Stimulated activated naive CD8-positive, alpha-beta T cell treated with anti-CD3 and anti-CD28 coated beads, Interleukin-15, amount 100 ng/mL, for 72 hours (primary cell): ENCODE results near the gene MARCHF11.

Source experiments
- ATAC-seq: fragments of 150-1000 bp; cut with Tn5 transposase; 2 replicates; pipeline ENCODE4 v1.10.0; 2021; ENCODE audit warnings: mild to moderate bottlenecking, moderate library complexity
- DNase-seq, 2 donors: peaks; one replicate each; pipeline ENCODE4 v3.0.0; 2021 to 2022
- H3K27ac Mint-ChIP-seq, 2 donors: one replicate each; pipeline ENCODE4 v1.8.0; 2022; ENCODE audit warnings: mild to moderate bottlenecking in 2 of 2, mixed read lengths in 2 of 2, moderate library complexity in 2 of 2
- H3K27me3 Mint-ChIP-seq: one replicate; pipeline ENCODE4 v1.8.0; 2022; ENCODE audit warnings: mixed read lengths
- H3K4me1 Mint-ChIP-seq: one replicate; pipeline ENCODE4 v1.8.0; 2022; ENCODE audit warnings: mild to moderate bottlenecking, mixed read lengths
- H3K4me3 Mint-ChIP-seq, 2 donors: one replicate each; pipeline ENCODE4 v1.8.0; 2022; ENCODE audit warnings: mild to moderate bottlenecking in 2 of 2, mixed read lengths in 2 of 2, moderate library complexity in 1 of 2
- H3K9me3 Mint-ChIP-seq, 2 donors: one replicate each; pipeline ENCODE4 v1.8.0; 2022; ENCODE audit warnings: mixed read lengths in 2 of 2

Gene MARCHF11

GRCh38 chr5:16090270-16090669, 89.3 kb downstream of the MARCHF11 start:
- no peak for DNase-seq
- no peaks in the 10 kb centered on the region for H3K27me3 Mint-ChIP-seq
- peaks cover 0 to 5% of the 10 kb centered on the region in 2 donors for H3K9me3 Mint-ChIP-seq
- H3K4me1 Mint-ChIP-seq, result no peaks in the 10 kb centered on the region
- ATAC-seq, result no peak
- no peak overlapping the region for H3K4me3 Mint-ChIP-seq
- no peak overlapping the region for H3K27ac Mint-ChIP-seq

GRCh38 chr5:16082982-16083381, 96.6 kb downstream of the MARCHF11 start:
- H3K4me1 Mint-ChIP-seq, result no peaks in the 10 kb centered on the region
- DNase-seq (no peak), ATAC-seq (no peak)
- H3K4me3 Mint-ChIP-seq, result no peak overlapping the region
- H3K9me3 Mint-ChIP-seq, result peaks cover 0 to 22% of the 10 kb centered on the region in 2 donors
- peaks cover 12% of the 10 kb centered on the region for H3K27me3 Mint-ChIP-seq
- no peak overlapping the region for H3K27ac Mint-ChIP-seq

GRCh38 chr5:16082053-16082452, 97.5 kb downstream of the MARCHF11 start:
- no peak for DNase-seq
- no peak for ATAC-seq
- Mint-ChIP-seq H3K27me3 (peaks cover 12% of the 10 kb centered on the region), H3K4me1 (no peaks in the 10 kb centered on the region), H3K27ac (no peak overlapping the region), H3K9me3 (peaks cover 0 to 22% of the 10 kb centered on the region in 2 donors), H3K4me3 (no peak overlapping the region)

- Mint-ChIP-seq H3K4me1 (no peaks in the 10 kb centered on the region), H3K4me3 (no peak overlapping the region), H3K27ac (no peak overlapping the region), H3K9me3 (peaks cover 0 to 22% of the 10 kb centered on the region in 2 donors), H3K27me3 (peaks cover 12% of the 10 kb centered on the region)
- ATAC-seq (no peak), DNase-seq (no peak)
Measured at GRCh38 chr5:16081376-16081955, 98.1 kb downstream of the MARCHF11 start.

GRCh38 chr5:16076657-16077056, 102.9 kb downstream of the MARCHF11 start:
- no peak overlapping the region for H3K27ac Mint-ChIP-seq
- H3K4me3 Mint-ChIP-seq, result no peak overlapping the region
- peaks cover 12% of the 10 kb centered on the region for H3K27me3 Mint-ChIP-seq
- no peak for DNase-seq
- peaks cover 0 to 22% of the 10 kb centered on the region in 2 donors for H3K9me3 Mint-ChIP-seq
- H3K4me1 Mint-ChIP-seq, result no peaks in the 10 kb centered on the region
- no peak for ATAC-seq

- no peak overlapping the region for H3K27ac Mint-ChIP-seq
- no peaks in the 10 kb centered on the region for H3K27me3 Mint-ChIP-seq
- no peak for DNase-seq
- ATAC-seq, result no peak
- peaks cover 0 to 5% of the 10 kb centered on the region in 2 donors for H3K9me3 Mint-ChIP-seq
- H3K4me3 Mint-ChIP-seq, result no peak overlapping the region
- no peaks in the 10 kb centered on the region for H3K4me1 Mint-ChIP-seq
Measured at GRCh38 chr5:16074358-16074757, 105.2 kb downstream of the MARCHF11 start.

- Mint-ChIP-seq H3K4me1 (no peaks in the 10 kb centered on the region), H3K27ac (no peak overlapping the region), H3K4me3 (no peak overlapping the region), H3K9me3 (no peaks in the 10 kb centered on the region), H3K27me3 (no peaks in the 10 kb centered on the region)
- ATAC-seq, result no peak
- no peak for DNase-seq
Measured at GRCh38 chr5:16072616-16073015, 107.0 kb downstream of the MARCHF11 start.

- ATAC-seq (no peak), DNase-seq (no peak)
- no peaks in the 10 kb centered on the region for H3K4me1 Mint-ChIP-seq
- no peaks in the 10 kb centered on the region for H3K9me3 Mint-ChIP-seq
- no peak overlapping the region for H3K27ac Mint-ChIP-seq
- no peak overlapping the region for H3K4me3 Mint-ChIP-seq
- no peaks in the 10 kb centered on the region for H3K27me3 Mint-ChIP-seq
Measured at GRCh38 chr5:16067415-16067814, 112.2 kb downstream of the MARCHF11 start.

GRCh38 chr5:16066810-16067209, 112.8 kb downstream of the MARCHF11 start:
- no peak for ATAC-seq
- no peak overlapping the region for H3K27ac Mint-ChIP-seq
- H3K9me3 Mint-ChIP-seq, result no peaks in the 10 kb centered on the region
- no peak overlapping the region for H3K4me3 Mint-ChIP-seq
- H3K4me1 Mint-ChIP-seq, result no peaks in the 10 kb centered on the region
- no peak for DNase-seq
- no peaks in the 10 kb centered on the region for H3K27me3 Mint-ChIP-seq

- Mint-ChIP-seq H3K4me1 (no peaks in the 10 kb centered on the region), H3K4me3 (no peak overlapping the region), H3K9me3 (peaks cover 0 to 2% of the 10 kb centered on the region in 2 donors), H3K27me3 (no peaks in the 10 kb centered on the region), H3K27ac (no peak overlapping the region)
- DNase-seq (no peak), ATAC-seq (no peak)
Measured at GRCh38 chr5:16066320-16066719, 113.3 kb downstream of the MARCHF11 start.

- H3K27me3 Mint-ChIP-seq, result no peaks in the 10 kb centered on the region
- no peak for DNase-seq
- H3K4me3 Mint-ChIP-seq, result no peak overlapping the region
- no peak for ATAC-seq
- H3K4me1 Mint-ChIP-seq, result no peaks in the 10 kb centered on the region
- peaks cover 0 to 7% of the 10 kb centered on the region in 2 donors for H3K9me3 Mint-ChIP-seq
- no peak overlapping the region for H3K27ac Mint-ChIP-seq
Measured at GRCh38 chr5:16065831-16066230, 113.8 kb downstream of the MARCHF11 start.

- Mint-ChIP-seq H3K4me3 (no peak overlapping the region), H3K27me3 (no peaks in the 10 kb centered on the region), H3K9me3 (peaks cover 0 to 20% of the 10 kb centered on the region in 2 donors), H3K4me1 (no peaks in the 10 kb centered on the region), H3K27ac (no peak overlapping the region)
- ATAC-seq, result no peak
- no peak for DNase-seq
Measured at GRCh38 chr5:16064135-16064893, 115.3 kb downstream of the MARCHF11 start.

- Mint-ChIP-seq H3K27ac (no peak overlapping the region), H3K4me1 (no peaks in the 10 kb centered on the region), H3K27me3 (no peaks in the 10 kb centered on the region), H3K4me3 (no peak overlapping the region), H3K9me3 (peaks cover 0 to 30% of the 10 kb centered on the region in 2 donors)
- no peak for ATAC-seq
- DNase-seq, result no peak
Measured at GRCh38 chr5:16061163-16061562, 118.4 kb downstream of the MARCHF11 start.

GRCh38 chr5:16057277-16057676, 122.3 kb downstream of the MARCHF11 start:
- DNase-seq, result no peak
- Mint-ChIP-seq H3K4me3 (no peak overlapping the region), H3K27me3 (no peaks in the 10 kb centered on the region), H3K27ac (no peak overlapping the region), H3K4me1 (no peaks in the 10 kb centered on the region), H3K9me3 (peaks cover 8 to 38% of the 10 kb centered on the region in 2 donors)
- no peak for ATAC-seq

- no peak for ATAC-seq
- no peak overlapping the region for H3K4me3 Mint-ChIP-seq
- H3K9me3 Mint-ChIP-seq, result peaks cover 12 to 15% of the 10 kb centered on the region in 2 donors
- no peaks in the 10 kb centered on the region for H3K4me1 Mint-ChIP-seq
- DNase-seq, result no peak
- H3K27ac Mint-ChIP-seq, result no peak overlapping the region
- H3K27me3 Mint-ChIP-seq, result no peaks in the 10 kb centered on the region
Measured at GRCh38 chr5:16051246-16051755, 128.3 kb downstream of the MARCHF11 start.

- Mint-ChIP-seq H3K4me1 (no peaks in the 10 kb centered on the region), H3K27ac (no peak overlapping the region), H3K9me3 (peaks cover 12 to 15% of the 10 kb centered on the region in 2 donors), H3K27me3 (no peaks in the 10 kb centered on the region), H3K4me3 (no peak overlapping the region)
- ATAC-seq, result no peak
- no peak for DNase-seq
Measured at GRCh38 chr5:16050414-16050813, 129.2 kb downstream of the MARCHF11 start.
